ENCODE results near the gene PHLDB3.

DNA sequence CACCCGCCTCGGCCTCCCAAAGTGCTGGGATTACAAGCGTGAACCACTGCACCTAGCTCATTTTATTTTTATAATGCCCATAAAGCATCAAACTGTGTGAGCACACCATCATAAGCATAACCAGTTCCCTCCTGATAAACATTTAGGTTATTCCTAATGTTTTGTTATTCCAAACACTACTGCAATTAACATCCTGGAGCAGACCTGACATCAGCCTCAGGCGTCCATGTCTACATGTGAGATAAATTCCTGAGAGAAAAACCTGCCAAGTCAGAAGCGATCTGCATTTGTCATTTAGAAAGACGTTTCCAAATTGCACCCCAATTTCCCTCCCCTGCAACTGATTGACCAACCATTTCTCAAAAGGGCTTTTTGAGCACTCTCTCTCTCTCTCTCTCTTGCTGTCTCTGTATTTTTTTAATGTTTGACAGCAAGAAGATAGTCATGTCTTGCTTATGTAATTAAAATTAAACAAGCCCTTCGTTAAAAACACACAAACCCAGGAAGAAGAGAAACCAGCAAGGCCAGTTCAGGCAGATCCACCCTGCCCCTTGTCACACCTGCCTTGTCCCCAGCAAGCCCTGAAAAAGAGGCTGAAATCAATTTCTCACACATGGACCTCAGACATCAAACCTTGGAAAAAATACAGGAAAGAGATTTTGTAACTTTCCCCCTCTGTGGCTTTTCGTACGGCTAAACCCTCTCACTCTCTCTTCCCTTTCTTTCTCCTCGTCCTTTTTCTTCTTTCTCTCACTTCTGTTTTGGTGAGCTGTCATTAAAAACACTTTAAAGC is 49.0 kb downstream of the PHLDB3 start:
- TF ChIP-seq, protein P1, sequence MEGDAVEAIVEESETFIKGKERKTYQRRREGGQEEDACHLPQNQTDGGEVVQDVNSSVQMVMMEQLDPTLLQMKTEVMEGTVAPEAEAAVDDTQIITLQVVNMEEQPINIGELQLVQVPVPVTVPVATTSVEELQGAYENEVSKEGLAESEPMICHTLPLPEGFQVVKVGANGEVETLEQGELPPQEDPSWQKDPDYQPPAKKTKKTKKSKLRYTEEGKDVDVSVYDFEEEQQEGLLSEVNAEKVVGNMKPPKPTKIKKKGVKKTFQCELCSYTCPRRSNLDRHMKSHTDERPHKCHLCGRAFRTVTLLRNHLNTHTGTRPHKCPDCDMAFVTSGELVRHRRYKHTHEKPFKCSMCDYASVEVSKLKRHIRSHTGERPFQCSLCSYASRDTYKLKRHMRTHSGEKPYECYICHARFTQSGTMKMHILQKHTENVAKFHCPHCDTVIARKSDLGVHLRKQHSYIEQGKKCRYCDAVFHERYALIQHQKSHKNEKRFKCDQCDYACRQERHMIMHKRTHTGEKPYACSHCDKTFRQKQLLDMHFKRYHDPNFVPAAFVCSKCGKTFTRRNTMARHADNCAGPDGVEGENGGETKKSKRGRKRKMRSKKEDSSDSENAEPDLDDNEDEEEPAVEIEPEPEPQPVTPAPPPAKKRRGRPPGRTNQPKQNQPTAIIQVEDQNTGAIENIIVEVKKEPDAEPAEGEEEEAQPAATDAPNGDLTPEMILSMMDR (IDR thresholded peaks at IDR 0.05 in 4 of 5, conservative IDR thresholded peaks at IDR 0.05 in 1 of 5), result no peak
- TF ChIP-seq POLR2A (IDR thresholded peaks at IDR 0.05), result no peak

All from gastrocnemius medialis (tissue), 4 donors.